HG03175 (cell line): ENCODE measurements around the gene SHISA2.

Experiments used
- ATAC-seq: cut with Tn5 transposase; IDR thresholded peaks from one replicate; pipeline ENCODE4 v1.9.1; 2021; ENCODE audit warnings: mild to moderate bottlenecking, moderate library complexity; ENCODE audit not compliant: unreplicated experiment

SHISA2 gene

DNA sequence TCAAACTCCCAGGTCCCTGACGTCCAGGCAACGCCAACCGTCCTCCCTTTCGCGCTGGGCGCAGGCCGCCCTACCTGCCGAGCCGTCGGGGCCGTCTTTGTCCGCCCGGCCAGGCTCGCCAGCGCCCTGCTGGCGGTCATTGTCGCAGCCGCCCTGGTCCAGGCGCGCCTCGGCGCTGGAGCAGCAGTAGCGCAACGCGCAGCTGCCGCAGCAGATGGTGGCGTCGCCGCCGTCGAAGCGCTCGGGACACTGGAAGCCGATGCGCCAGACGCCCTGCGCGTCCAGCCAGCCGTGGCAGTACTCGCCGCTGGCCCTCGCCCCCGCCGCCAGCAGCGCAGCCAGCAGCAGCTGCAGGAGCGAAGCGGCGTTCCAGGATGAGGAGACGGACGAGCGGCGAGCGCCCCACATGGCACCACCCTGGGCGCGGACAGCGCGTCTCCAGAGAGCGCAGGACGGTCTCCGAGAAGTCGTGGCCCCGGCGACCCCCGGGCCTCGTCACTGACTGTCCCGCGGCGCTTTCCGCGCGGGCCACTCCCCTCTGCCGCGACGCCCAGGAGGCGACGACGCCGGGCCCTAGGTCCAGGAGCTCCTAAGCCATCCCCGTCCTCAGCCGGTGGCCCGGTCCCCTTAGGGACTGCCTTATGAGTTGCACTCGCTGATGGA is 1.1 kb downstream of the SHISA2 start:
- no peak for ATAC-seq

DNA sequence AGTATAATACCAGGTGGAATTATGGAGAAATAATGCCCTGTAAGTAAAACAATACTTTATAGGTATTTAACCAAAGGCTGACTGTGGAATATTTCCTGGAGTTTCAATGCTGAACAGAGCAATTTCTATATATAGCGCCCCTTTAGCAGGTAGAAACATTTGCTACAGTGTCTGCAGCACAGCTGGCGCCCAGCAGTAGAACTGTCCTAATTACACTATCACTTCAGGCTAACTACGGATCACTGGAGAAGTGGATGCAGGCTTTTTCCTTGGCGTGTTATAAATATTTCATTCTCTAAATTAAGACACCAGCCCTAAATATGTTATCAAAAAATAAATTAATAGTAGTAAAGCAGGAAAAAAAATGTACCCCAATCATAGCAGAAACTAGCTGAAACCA is 3.1 kb downstream of the SHISA2 start:
- ATAC-seq: no peak

DNA sequence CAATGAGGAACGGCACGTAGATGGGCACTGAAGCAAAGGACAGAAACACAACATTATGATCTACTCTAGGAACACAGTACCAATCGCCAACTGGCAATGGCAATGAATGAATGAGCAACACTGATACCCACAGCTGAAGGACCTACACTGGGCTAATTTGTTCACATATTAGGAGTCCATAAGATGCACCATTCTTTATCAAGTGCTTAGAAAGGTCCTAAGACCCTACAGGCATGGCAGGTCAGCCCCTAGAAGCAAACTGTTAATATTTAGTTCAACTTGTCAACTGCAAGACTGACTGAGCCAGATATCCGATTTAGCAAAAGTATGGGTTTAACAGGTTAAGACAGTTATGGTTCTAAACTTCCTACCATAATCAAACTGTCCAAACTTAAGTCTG is 4.8 kb downstream of the SHISA2 start:
- no peak for ATAC-seq

DNA sequence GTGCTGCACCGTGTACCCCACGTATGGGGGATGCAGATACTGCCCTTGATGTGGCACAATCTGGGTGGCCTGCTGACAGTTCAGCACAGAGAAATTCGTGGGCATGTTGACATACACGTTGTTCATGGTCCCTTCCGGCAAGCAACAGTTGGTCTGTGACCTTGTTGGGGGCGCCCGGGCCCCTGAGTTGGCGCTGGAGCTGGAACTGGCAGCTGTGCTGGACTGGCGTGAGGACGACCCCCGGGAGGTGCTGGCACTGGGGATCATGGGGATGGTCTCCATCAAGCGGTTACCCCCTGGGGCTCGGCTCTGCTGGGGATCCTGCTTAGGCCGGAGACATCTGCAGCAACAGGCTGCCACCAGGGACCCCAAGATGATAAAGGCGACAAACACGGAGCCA is 5.2 kb downstream of the SHISA2 start:
- no peak for ATAC-seq

DNA sequence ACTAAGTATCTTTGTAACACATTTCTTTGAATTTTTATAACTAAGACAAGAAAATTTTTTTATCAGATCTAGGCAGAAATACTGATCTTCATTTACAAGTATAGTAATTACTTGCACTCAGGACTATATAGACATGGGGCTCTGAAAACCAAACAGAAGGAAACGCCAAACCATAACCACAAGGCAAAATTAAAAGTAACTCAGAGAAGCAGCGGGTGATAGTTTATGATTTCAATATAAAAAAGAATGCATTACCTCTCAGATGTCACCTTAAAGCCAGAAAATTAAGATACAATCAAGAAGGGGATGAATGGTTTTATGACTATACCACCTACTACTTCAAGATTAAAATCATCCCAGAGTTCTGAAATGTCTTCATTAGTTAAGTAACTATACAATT is 6.7 kb downstream of the SHISA2 start:
- ATAC-seq: no peak

DNA sequence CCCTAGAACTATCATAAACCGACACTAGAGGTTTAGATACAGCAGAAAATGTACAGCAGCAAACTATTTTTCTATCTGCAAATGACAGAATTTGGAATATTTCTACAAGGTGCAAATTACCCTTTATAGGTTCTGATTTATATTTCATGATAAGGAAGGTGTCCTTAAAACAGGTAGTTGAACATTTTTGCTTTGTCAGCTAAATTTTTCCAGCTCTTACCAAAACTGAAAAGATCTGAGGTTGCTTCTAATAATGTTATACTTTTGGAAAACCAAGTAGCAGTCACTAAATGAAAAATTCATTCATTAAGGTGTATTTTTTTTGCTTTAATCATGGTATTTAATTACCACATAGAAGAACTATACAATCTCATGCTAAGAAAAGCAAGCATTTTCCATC is 9.0 kb downstream of the SHISA2 start:
- no peak for ATAC-seq

DNA sequence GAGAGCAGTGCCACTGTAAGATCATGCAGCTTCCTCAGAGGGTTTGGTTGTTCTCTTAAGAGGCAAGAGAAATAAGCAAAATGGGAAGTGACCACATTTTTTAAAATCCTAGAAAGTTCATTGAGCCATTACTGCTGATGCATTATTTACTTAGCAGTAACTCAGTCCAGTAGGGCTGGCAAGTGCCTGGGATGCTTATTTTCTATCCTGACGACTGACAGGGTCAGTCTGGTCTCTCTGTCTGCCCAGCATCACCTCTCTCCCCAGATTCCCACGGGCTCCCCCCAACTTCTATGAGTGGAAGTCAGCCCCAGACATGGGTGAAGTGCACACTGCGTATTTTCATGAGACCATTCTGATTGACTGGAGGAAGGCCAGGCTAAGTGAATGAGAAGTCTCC is 10.4 kb downstream of the SHISA2 start:
- no peak for ATAC-seq

DNA sequence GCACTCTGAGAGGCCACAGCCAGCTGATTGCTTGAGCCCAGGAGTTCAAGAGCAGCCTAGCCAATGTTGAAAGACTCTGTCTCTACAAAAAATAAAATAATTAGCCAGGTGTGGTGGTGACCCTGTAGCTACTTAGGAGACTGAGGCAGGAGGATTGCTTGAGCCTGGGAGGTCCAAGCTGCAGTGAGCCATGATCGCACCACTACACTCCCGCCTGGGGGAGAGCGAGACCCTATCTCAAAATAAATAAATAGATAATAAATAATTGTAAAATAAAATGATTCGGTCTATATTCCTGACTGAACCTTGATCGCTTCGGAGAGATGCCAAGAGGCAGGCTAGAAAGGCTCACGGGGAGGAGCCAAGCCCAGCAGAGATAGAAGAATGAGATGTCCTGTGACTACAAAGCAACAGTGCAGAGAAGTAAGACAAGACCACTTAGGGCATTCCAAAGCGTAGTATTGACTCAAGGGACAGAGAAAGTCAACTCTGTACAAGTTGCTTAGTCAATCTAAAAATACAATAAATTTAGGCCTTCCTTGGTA is 12.8 kb downstream of the SHISA2 start:
- no peak for ATAC-seq

DNA sequence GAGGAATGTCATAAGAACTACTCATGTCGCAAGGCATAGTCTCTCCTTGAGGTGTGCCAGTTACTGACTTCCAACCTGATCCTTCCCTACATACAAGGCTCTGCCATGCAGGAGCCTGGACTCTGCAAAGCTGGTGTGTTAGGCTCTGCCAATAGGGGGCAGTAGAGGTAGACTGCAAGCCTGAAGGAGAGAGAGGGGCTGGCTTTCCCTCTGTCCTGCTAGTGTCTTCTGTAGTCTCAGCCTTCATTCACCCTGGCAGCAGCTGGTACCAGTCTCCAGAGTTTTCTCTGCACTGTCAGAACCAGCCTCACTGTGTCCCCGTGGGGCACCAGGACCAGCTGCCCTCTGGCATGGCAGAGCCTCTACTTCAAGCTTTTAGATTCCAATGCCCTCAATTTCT is 14.5 kb downstream of the SHISA2 start:
- no peak for ATAC-seq

DNA sequence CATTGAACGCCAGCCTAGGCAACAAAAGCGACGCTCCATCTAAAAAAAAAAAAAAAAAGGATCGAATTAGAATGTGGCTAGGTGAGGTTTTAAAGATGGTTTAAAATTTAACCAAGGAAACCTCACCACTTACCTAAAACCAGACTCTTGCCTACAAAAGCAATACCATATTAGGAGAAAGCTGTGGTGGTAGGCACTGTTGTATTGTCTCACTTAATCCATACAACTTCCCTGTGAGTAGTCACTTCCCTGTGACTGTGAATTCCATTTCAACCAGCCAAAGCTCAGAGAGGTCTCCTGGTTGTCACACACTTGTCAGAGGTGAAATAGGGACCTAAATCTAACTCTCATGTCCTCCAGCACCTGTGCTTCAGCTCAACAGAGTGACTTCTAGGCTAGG is 15.4 kb downstream of the SHISA2 start:
- no peak for ATAC-seq

DNA sequence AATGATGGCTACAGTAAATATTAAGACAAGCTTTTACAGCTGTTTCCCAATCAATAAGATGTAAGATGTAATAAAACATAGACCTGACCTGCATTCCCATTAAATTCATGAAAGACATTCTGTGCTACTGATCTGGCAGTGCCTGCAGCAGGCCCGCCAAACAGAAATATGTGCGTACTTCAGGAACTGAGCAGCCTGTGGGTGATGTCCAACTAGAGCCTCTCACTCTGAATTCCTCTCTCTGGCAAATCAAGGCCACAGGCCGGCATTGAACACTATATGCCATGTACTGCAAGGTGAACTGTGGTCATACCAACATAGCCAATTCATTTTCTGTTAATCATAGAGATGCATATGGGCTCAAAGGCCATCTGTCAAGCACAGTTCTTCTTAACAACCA is 17.8 kb downstream of the SHISA2 start:
- ATAC-seq: no peak

DNA sequence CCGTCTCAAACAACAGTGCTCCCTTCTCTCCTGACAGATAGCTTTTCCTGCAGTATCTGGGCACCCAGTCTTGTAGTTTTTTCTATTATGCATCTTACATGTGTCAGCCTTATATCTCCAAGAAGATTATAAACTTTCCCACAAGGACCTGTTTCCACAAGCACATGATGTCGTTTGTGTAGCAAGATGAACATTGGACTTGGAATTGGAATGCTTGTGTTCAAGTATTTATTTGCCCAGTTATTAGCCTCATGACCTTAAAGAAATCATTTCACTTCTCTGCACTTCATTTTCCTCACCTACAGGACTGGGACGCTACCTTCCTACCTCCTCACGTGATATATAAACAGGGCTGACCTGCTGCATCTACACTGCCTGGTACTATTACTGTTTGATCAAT is 21.5 kb downstream of the SHISA2 start:
- no peak for ATAC-seq

DNA sequence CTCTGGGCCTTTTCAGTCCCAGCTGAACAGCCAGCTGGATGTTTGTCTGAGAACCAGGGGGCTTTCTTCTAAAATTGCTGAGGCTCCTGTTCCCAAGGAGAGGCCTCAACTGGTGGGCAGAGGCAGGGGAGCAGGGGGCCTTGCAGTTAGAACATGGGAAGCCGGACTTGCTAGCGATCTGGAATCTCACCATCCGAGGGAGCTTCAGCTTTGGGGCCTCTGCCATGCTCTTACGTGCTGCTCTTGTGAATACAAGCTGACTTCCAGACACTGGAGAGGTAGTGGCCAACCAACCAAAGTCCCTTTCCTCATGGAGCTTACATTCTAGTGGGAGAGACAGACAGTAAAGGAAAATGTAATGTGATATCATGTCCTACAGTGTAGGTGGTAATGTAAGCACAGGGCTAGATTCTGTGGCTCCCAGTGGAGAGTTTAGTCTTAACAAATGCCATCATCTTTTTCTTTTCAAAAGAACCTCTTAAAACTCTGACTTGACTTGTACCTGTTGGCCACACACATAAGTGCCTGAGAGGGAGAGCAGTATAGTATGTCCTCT is 22.2 kb downstream of the SHISA2 start:
- ATAC-seq: no peak

DNA sequence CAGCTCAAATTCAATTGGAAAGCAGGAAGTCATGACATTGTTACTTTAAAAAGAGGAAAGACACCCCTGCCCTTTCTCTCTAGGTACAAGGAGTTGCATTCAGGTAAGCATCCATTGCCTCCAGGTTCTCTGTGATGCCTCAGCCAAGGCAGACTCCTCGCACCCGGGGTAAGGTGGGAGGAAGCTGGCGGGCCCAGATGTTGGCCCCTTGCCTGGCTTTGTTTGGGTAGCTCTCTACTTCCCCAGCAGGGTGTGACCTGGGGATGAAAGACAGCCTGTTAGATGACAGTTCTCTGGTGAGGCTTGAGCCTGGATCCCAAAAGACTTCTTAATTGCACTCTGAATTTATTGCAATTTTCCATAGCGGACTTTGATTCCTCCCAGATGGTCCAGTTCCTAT is 25.6 kb downstream of the SHISA2 start:
- ATAC-seq: no peak

DNA sequence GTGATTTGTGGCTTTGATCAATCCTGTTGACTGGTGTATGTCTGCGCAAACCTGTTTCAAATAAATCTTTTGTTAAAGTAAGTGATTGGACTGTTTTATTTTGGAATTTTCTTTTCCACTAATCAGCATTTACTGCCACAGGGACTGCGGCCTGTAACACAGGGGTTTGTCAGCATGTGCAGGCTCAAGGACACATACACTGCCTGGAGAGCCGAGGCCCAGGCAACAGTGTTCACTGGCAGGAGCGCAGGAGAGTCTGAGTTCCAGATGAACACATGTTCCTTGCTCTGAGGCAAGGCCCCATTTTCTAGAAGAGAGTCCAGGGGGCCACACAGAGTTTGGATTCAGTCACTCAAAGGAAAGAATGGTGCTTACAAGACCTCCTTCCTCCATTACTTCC is 26.0 kb downstream of the SHISA2 start:
- no peak for ATAC-seq

DNA sequence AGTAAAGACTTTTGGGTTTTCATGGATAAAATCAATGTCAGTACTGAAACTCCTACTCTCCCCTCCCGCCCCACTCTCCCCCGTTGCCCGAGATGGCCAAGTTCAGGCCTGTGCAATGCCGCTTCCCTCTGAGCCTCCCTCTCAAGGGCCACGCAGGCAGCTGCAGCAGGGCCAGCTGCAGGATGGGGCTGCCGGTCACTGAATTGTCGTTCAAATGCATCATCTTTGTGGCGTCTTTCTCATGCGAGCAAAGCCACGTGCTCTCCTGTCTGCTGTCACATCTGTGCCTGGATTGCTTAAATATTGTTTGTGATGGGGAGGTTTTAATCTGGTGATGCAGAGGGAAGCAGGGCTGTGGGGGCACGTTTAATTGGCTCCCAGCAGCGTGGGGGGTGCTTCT is 26.6 kb downstream of the SHISA2 start:
- no peak for ATAC-seq

DNA sequence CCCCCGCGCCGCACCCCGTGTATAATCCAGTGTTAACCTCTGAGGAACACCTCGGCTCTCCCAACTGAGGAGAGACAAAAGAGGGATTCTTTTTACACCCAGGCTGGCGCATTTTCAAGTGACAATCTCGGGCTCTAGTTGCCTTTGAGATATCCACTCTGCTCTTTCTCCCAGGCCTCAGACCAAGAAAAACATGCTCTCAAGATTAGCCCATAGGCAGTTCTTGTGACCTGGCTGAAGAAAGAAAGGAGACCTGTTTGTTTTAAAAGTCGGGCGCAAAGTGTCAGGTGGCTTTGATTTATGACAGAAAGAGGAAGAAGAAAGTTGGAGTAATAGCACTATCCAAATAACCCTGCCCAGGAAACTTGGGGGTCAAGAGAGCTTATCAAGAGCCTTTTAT is 27.3 kb downstream of the SHISA2 start:
- ATAC-seq: no peak

DNA sequence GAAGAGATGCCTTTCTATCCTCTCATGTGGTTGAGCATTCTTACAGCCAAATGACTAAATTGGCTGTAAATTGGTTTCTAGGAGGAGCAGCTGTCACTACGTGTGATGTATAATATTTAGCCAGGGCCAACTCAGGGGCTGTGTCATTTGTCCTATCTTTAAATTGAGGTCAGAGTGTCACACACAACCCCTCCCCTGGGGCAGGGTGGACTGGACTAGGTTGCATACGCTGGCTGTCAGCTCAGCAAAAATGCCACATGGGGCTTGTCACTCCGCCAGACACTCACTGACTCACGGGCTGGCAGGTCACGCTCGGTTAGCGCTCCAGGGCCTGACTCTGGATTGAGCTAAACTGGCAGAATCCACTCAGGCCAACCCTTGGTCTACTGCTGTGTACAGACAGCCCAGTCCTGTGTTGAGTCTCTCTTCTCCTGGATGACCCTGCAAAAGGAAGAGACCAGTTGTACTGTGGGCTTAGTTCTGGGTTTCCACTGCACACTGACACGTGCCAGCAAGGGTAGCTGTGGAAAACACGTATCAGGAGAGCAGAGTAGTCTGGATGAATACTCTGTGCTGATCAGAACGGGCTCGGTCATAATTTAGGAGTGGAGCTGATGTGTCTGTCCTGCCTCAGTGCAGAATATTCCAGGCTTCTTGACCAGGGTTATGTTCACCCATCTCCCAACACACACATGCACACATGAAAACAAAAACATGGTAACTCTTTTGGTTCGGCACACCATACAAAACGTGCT is 29.1 kb downstream of the SHISA2 start:
- no peak for ATAC-seq

DNA sequence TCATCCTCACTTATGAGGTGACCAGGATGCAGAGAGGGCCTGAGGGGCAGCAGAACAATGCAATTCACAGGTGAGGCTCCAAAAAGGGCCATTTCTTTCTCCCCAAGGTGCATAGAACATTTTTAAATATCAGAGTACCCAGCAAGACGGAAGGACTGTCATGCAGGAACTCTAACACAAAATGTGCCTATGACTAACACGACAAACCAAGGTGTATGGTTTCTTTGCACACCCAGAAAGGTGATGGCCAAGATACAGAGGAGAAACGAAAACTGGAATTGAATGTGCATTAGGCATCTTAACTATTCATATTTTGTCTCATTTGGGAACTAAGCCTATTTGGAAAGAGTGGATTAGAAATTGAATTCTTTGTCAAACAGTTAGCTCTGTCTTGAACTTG is 29.9 kb downstream of the SHISA2 start:
- ATAC-seq: no peak

DNA sequence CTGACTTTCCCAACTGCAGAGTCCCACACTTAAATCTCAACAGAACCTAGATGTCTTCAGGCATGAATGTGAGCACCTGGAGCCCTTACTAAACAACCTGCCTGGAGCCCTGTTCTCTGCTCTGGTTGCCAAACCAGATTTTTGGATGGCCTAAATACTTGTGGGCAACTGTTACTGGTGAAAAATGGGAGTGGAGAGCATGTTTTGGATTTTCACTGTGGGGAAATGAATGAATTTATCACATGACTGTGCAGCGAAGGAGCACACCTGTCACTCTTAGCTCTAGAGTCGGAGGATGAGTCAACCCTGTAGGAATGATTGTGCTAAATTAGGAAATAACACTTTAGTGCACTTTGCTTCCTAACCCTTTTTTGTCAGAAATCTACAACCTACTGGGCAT is 30.3 kb downstream of the SHISA2 start:
- ATAC-seq: no peak

DNA sequence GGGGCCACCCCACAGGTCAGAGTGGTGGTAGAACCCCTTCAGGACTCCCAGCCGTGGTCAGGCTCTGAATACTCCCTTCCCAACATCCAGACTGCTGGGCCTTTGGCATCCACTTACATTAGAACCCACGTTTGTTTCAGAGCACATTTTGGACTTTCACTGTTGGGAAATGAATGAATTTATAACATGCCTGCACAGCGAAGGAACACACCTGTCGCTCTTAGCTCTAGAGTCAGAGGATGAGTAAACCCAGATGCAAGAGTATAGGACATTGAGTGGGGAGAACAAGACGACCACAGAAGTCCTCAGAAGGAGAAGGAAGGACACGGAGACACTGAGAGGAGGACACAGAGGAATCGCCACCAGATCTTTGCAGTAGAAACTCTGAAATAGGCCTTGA is 30.9 kb downstream of the SHISA2 start:
- no peak for ATAC-seq
